OCI-LY7 (cell line): ENCODE measurements around the gene LIPH. TPM values are rescaled to one million over a fixed set of nuclear protein-coding genes. Genes with fewer than 3 reads are reported as not detected.
A peak's percentile ranks its signal among the peaks of the same experiment; 100 is the strongest.
"Not testable (repeated sequence)": the region's sequence is repeated elsewhere in the genome, so short reads cannot be mapped to it uniquely, and the experiment has no call there.

Source experiments
- BruUV-seq: library from RNA; stranded (reverse); fragments of 400-500 nt; replicated peaks from 2 replicates; lab custom pipeline; 2021; lab: Mats Ljungman, UMichigan
- CTCF ChIA-PET: fragments of 300-600 bp; sonication (Branson Sonifier 250); formaldehyde crosslinking; loops from one replicate; lab custom pipeline; 2022; ENCODE audit warnings: antibody characterized with exemption; ENCODE audit not compliant: unreplicated experiment; lab: Charles Lee
- POLR2A ChIA-PET: fragments of 300-600 bp; sonication (Branson Sonifier 250); formaldehyde crosslinking; loops from one replicate; lab custom pipeline; 2022; ENCODE audit warnings: antibody characterized with exemption; lab: Charles Lee
- DNase-seq: peaks from one replicate; pipeline ENCODE4 v3.0.0-alpha.2; 2015; ENCODE audit warnings: low spot score
- H2AFZ ChIP-seq: fragments of 200-600 bp; sonication (generic), shearing (Covaris generic); 2 replicates; pipeline ENCODE4 v1.6.1; 2014; ENCODE audit warnings: mild to moderate bottlenecking, antibody characterized with exemption, low read length, moderate library complexity
- H3K27ac ChIP-seq: fragments of 200-600 bp; sonication (generic); 2 replicates; pipeline ENCODE4 v1.5.1; 2014; ENCODE audit warnings: mixed run types, low read depth, mild to moderate bottlenecking, moderate library complexity, low read length, inconsistent platforms; ENCODE audit not compliant: poor library complexity, severe bottlenecking
- H3K36me3 ChIP-seq: fragments of 200-600 bp; sonication (generic); 2 replicates; pipeline ENCODE4 v1.6.1; 2014; ENCODE audit warnings: mild to moderate bottlenecking, antibody characterized with exemption, low read length, moderate library complexity, mixed read lengths; ENCODE audit not compliant: insufficient read depth
- H3K4me1 ChIP-seq: fragments of 200-600 bp; sonication (generic); 2 replicates; pipeline ENCODE4 v1.5.1; 2014; ENCODE audit warnings: mild to moderate bottlenecking, low read length; ENCODE audit not compliant: insufficient read depth, poor library complexity, severe bottlenecking
- H3K4me2 ChIP-seq: fragments of 200-600 bp; sonication (generic); 2 replicates; pipeline ENCODE4 v1.6.1; 2014; ENCODE audit warnings: mild to moderate bottlenecking, low read length
- H3K4me3 ChIP-seq: fragments of 200-600 bp; sonication (generic); 2 replicates; pipeline ENCODE4 v1.5.1; 2014; ENCODE audit warnings: mild to moderate bottlenecking, low read depth, low read length; ENCODE audit not compliant: poor library complexity, severe bottlenecking
- H3K79me2 ChIP-seq: fragments of 200-600 bp; sonication (generic); 2 replicates; pipeline ENCODE4 v1.6.1; 2016; ENCODE audit warnings: low read depth, mild to moderate bottlenecking, low read length, moderate library complexity, mixed read lengths; ENCODE audit not compliant: insufficient read depth
- H3K9me2 ChIP-seq: fragments of 200-600 bp; sonication (generic); 2 replicates; pipeline ENCODE4 v1.6.1; 2016; ENCODE audit warnings: mild to moderate bottlenecking, low read length, mixed read lengths; ENCODE audit not compliant: insufficient read depth
- H3K9me3 ChIP-seq: fragments of 200-600 bp; sonication (generic); 2 replicates; pipeline ENCODE4 v1.6.1; 2014; ENCODE audit warnings: mild to moderate bottlenecking, mixed run types, low read length, mixed read lengths
- H4K20me1 ChIP-seq: fragments of 200-600 bp; sonication (generic); 2 replicates; pipeline ENCODE4 v1.6.1; 2014; ENCODE audit warnings: mild to moderate bottlenecking, antibody characterized with exemption, low read length, moderate library complexity, mixed read lengths; ENCODE audit not compliant: insufficient read depth
- EZH2phosphoT487 ChIP-seq: fragments of 200-600 bp; sonication (generic); IDR thresholded peaks from 2 replicates; pipeline ENCODE4 v1.6.1; 2018; ENCODE audit warnings: low read depth, borderline replicate concordance, mild to moderate bottlenecking, mixed run types, antibody characterized with exemption, low read length, moderate library complexity, mixed read lengths
- intact Hi-C: fragments of 100-400 bp; cut with micrococcal nuclease; formaldehyde crosslinking; loops from one replicate; pipeline ENCODE4 v1.10.0; 2022; ENCODE audit not compliant: unreplicated experiment
- total RNA-seq, 2 experiments: library from RNA; depleted of rRNA in 1 of 2; stranded (reverse); fragments of >200 nt in 1 of 2; shearing (Covaris generic) in 1 of 2; gene quantifications; 2 replicates each; pipeline ENCODE4 v1.2.3, GENCODE V29; 2014 to 2022
- TF ChIP-seq, protein P1 (sequence below): fragments of 200-600 bp; sonication (generic); conservative IDR thresholded peaks from 2 replicates; pipeline ENCODE4 v1.5.1; 2014; ENCODE audit warnings: mild to moderate bottlenecking, antibody characterized with exemption, low read length, moderate library complexity, mixed read lengths

LIPH gene
- total RNA-seq, 2 experiments from 2014 or later: not detected

GRCh38 chr3:185582236-185582635 is 29.8 kb upstream of the LIPH start:
- H3K4me3 ChIP-seq: no peak overlapping the region
- H3K9me3 ChIP-seq: no peaks in the 10 kb centered on the region
- H4K20me1 ChIP-seq: no peaks in the 10 kb centered on the region
- H3K4me1 ChIP-seq: peaks cover 15% of the 10 kb centered on the region
- H3K4me2 ChIP-seq: no peak overlapping the region
- no peak for DNase-seq
- no peak overlapping the region for H2AFZ ChIP-seq
- BruUV-seq: no TSS peak
- TF ChIP-seq, protein P1, sequence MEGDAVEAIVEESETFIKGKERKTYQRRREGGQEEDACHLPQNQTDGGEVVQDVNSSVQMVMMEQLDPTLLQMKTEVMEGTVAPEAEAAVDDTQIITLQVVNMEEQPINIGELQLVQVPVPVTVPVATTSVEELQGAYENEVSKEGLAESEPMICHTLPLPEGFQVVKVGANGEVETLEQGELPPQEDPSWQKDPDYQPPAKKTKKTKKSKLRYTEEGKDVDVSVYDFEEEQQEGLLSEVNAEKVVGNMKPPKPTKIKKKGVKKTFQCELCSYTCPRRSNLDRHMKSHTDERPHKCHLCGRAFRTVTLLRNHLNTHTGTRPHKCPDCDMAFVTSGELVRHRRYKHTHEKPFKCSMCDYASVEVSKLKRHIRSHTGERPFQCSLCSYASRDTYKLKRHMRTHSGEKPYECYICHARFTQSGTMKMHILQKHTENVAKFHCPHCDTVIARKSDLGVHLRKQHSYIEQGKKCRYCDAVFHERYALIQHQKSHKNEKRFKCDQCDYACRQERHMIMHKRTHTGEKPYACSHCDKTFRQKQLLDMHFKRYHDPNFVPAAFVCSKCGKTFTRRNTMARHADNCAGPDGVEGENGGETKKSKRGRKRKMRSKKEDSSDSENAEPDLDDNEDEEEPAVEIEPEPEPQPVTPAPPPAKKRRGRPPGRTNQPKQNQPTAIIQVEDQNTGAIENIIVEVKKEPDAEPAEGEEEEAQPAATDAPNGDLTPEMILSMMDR: no peak
- TF ChIP-seq EZH2phosphoT487: no peak
- no peaks in the 10 kb centered on the region for H3K9me2 ChIP-seq
- ChIA-PET CTCF (no interaction called here), POLR2A (interaction anchor here (0.5 to 0.7 kb wide), 2 partner anchors 358 to 1008 kb away, joined by 4 to 5 read pairs; no protein-coding TSS in a partner anchor)
- H3K27ac ChIP-seq: no peak overlapping the region
- intact Hi-C loops: no loop called here
- peaks cover 9% of the 10 kb centered on the region for H3K79me2 ChIP-seq
- H3K36me3 ChIP-seq: no peaks in the 10 kb centered on the region

- 0 out of 2 replicates have a peak overlapping the region, but pooled peaks have one; percentile 25 for H3K4me2 ChIP-seq
- 0 out of 2 replicates have a peak, but pooled peaks cover 11% of the 10 kb centered on the region for H3K9me3 ChIP-seq
- CTCF ChIA-PET: not testable (repeated sequence)
Observed at GRCh38 chr3:185575108-185575869, 22.9 kb upstream of the LIPH start.

More at GRCh38 chr3:185575108-185575869, 22.9 kb upstream of the LIPH start:
- BruUV-seq, H3K36me3 ChIP-seq, H3K27ac ChIP-seq, H2AFZ ChIP-seq, POLR2A ChIA-PET, H3K79me2 ChIP-seq, H3K4me1 ChIP-seq, H3K4me3 ChIP-seq, H4K20me1 ChIP-seq, H3K9me2 ChIP-seq: not testable (repeated sequence)
- TF ChIP-seq, protein P1: peak; percentile 75
- intact Hi-C loops: loop anchor here (5.0 kb wide), 1 partner anchor 223 kb away; no protein-coding TSS in a partner anchor
- DNase-seq: peak; percentile 69
